ENCODE results near the gene SKA3.

GRCh38 chr13:21176982-21177284 lies 581 bp upstream of the SKA3 start:
- TF ChIP-seq CTCF (IDR thresholded peaks at IDR 0.05 in 4 of 5, conservative IDR thresholded peaks at IDR 0.05 in 1 of 5), result no peak
- no peak for TF ChIP-seq POLR2A (IDR thresholded peaks at IDR 0.05)
